GM10847 (cell line): ENCODE measurements around the gene MTFP1.

ENCODE experiments used
- POLR2A ChIP-seq: IDR thresholded peaks from 2 replicates; pipeline ENCODE4 v1.6.1; 2011; ENCODE audit not compliant: insufficient read length; ENCODE audit errors: extremely low read depth

Gene MTFP1, protein sequence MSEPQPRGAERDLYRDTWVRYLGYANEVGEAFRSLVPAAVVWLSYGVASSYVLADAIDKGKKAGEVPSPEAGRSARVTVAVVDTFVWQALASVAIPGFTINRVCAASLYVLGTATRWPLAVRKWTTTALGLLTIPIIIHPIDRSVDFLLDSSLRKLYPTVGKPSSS

DNA sequence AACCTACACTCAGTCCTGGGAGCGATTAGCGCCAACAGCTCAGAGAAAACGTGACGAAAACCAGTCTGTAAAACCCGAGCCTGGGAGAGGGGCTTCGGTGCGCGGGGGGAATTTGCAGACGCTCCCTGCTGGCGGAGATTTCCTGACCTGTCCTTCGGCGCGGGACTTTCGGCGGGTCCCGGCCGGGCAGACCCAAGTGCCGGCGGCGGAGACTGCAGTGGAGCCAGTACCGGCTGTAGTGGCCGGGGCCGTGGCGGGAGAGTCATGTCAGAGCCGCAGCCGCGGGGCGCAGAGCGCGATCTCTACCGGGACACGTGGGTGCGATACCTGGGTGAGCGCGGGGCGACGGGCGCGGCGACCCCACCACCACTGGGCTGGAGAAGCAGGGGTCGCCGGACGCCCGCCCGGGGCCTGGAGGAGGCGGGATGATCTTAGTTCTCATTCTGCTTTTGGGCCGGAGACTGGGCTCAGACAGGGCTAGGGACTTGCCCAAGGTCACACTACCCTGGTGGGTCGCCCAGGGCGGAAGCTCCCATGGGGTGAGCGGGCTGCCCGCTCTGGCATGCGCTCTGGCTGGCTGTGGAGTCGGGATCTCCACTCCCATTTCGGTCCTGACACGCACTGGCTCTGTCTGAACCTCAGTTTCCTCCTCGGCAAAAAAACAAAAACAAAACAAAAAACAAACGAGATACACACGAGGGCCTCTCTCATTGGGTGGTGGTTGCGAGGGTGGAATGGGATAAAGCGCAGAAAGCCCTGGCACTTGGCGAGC, at the start of gene MTFP1:
Gene MTFP1, plus strand, starts transcription at position 153 of the 772 bp plus-strand sequence. Its CDS starts 112 bp downstream, at position 265.
- peak; percentile 47 for TF ChIP-seq POLR2A

- TF ChIP-seq POLR2A: no peak
These were observed 45.6 kb upstream of the MTFP1 start for GRCh38 chr22:30380011-30380410.

DNA sequence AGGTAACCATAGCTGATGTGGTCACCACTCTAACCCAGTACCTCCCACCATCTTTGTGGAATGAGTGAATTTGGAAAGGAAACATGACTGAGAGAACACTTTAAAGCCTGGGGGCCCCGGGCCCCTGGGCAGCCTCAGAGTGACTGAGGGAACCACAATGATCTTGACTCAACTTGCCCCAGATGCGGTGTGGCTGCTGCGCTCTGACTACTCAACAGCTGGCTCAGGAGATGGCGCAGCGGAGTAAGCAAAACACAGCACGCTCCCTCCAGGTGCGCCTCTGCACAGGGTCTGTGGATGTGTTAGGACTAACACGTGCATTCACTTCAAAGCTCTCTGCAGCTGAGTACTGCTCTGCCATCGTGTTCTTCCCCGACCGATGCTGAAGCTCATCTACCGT, 44.3 kb upstream of the MTFP1 start:
- TF ChIP-seq POLR2A: no peak

DNA sequence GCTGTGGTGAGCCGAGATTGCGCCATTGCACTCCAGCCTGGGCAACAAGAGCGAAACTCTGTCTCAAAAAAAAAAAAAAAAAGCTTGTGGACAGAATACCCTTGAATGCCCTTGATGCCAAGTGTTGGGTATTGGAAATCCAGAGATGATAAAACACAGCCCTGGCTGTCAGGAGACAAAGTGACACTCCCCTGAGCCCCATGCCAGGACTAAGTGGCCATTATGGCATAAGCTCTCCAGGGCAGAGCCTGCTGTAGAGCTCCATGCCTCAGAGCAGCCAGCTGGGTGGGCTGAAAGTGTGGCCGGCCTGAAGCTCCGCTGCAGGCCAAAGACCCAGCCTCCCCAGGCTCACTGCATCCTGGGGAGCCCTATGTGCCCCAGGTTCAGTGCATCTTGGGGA, 43.2 kb upstream of the MTFP1 start:
- no peak for TF ChIP-seq POLR2A

- TF ChIP-seq POLR2A: no peak
These were observed 42.5 kb upstream of the MTFP1 start for GRCh38 chr22:30383061-30383460.

GRCh38 chr22:30385942-30386341, 39.6 kb upstream of the MTFP1 start:
- no peak for TF ChIP-seq POLR2A

DNA sequence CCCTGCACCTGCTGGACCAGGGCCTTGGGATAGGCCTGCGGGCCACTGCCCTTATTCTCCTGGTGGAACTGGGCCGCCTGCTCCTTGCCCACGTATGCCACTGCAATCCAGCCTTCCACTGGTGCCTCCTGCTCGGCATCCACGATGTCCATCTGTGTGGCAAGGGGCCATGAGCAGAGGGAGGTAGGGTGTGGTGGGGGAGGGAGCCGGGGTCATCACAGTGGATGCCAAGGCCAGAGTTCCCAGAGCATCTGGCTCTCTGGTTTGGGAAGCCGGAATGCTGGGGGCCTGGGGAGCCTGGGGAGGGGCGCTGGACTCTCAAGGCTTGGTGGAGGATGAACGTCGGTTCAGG, 39.0 kb upstream of the MTFP1 start:
- TF ChIP-seq POLR2A: no peak

GRCh38 chr22:30386960-30387827, 38.4 kb upstream of the MTFP1 start, which contains the start of gene RNF215:
Gene RNF215 (minus strand): TSS chr22:30387411. CDS start chr22:30387313, 98 bp downstream.
- no peak for TF ChIP-seq POLR2A

- TF ChIP-seq POLR2A: no peak
These were observed 34.4 kb upstream of the MTFP1 start for GRCh38 chr22:30390974-30391691.

DNA sequence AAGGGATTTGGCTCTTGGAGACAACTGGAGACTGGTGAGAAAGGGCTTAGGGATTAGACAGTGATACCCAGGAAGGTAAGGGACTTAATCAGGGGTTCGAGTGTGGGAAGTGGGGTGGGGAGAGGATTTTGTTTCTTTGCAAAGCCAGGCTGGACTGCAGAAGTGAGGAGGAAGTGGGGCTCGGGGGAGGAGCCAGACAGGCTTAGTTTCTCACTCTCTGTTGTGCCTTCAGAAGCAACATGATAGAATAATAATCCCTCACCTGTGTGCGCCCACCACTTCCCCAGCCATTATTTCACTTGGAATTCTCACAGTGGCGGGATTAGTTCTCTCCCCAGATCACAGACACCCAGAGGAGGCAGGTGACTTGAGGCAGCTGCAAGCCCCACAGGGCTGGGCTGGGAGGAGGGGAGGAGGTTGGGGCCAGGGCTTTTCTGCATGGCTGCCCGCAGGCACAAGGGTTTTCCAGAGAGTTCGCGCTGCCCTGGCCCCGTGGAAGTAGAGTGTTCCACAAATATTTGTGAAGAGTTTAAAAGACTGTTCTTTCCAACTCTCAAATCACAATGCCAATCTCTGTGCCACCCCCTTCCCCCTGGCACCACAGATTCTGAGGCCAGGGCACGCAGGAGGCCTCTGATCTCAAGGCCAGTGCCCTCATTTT, 32.8 kb upstream of the MTFP1 start:
- no peak for TF ChIP-seq POLR2A

GRCh38 chr22:30393322-30393680, 32.3 kb upstream of the MTFP1 start:
- TF ChIP-seq POLR2A: no peak

- no peak for TF ChIP-seq POLR2A
These were observed 31.7 kb upstream of the MTFP1 start for GRCh38 chr22:30393885-30394284.

DNA sequence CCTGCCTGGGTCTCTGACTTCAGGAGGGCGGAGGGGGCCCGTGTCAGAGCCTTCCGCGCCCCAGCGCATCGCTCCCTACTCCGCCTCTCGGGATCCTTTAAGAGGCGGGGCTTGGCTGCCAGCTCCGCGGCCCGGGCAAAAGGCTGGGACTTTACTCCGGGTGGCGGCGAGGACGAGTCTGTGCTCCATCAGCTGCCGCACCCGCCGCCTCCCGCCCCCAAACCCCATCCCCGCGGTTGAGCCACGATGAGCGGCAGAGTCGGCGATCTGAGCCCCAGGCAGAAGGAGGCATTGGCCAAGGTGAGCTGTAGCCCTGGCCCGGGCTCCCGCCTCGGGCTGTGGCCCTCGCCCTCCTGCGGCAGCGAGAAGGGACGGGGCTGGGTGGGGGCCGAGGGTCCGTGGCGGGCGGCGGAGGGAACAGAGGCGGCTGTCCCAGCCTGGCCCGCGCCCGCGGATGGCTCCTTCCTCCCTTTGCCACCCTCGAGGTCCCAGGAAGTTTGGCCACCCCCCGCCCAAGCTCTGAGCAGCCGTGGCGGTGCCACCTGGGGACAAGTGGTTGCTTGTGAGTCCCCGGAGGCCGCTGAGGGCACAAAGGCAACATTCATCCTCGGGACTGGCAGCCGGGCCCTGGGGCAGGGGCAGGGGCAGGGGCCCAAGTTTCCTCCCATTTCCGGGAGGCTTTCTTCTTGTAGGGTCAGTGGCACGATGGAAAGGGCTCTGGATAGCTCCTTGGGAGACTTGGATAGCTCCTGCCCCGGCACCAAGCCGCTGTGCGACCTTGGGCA, 28.5 kb upstream of the MTFP1 start, which contains the start of gene SEC14L2:
Gene SEC14L2, plus strand, starts transcription at position 148 of the 785 bp plus-strand sequence. Its CDS starts 99 bp downstream, at position 247.
- TF ChIP-seq POLR2A: no peak
